ENCODE data around the gene TEX29. TPM values are rescaled to one million over a fixed set of nuclear protein-coding genes. Genes with fewer than 3 reads are reported as not detected.

Gene TEX29
- total RNA-seq, 1 donor from 2014 or later: not detected

GRCh38 chr13:111373486-111373885 is 53.0 kb downstream of the TEX29 start:
- TF ChIP-seq, protein P1, sequence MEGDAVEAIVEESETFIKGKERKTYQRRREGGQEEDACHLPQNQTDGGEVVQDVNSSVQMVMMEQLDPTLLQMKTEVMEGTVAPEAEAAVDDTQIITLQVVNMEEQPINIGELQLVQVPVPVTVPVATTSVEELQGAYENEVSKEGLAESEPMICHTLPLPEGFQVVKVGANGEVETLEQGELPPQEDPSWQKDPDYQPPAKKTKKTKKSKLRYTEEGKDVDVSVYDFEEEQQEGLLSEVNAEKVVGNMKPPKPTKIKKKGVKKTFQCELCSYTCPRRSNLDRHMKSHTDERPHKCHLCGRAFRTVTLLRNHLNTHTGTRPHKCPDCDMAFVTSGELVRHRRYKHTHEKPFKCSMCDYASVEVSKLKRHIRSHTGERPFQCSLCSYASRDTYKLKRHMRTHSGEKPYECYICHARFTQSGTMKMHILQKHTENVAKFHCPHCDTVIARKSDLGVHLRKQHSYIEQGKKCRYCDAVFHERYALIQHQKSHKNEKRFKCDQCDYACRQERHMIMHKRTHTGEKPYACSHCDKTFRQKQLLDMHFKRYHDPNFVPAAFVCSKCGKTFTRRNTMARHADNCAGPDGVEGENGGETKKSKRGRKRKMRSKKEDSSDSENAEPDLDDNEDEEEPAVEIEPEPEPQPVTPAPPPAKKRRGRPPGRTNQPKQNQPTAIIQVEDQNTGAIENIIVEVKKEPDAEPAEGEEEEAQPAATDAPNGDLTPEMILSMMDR (conservative IDR thresholded peaks at IDR 0.05; ENCODE audit: low read depth, low read length): no peak
- no peak for DNase-seq (ENCODE audit: low read depth)
- no peak overlapping the region for H3K4me3 ChIP-seq (ENCODE audit: low read depth, low read length)

DNA sequence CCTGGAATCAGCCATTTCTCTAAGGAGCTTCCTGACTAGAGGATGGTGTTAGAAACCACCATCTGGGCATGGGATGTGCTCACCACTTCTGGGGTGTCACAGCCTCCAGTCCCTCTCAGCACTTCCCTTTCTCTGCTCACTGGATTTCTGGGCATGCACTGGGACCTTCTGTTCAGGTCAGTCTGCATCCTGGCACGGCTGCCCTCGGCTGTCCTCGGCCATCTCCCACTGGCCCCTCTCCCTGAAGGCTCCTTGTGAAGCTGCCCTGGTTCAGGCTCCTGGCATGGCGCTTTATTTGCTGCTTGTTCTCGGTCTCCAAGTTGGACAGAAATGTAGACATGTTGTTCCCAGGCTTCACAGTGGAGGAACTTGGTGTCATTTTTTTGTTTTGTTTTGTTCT is 60.0 kb downstream of the TEX29 start:
- DNase-seq (ENCODE audit: low read depth): no peak
- TF ChIP-seq, protein P1 (conservative IDR thresholded peaks at IDR 0.05; ENCODE audit: low read depth, low read length): no peak
- no peak overlapping the region for H3K4me3 ChIP-seq (ENCODE audit: low read depth, low read length)

- TF ChIP-seq, protein P1 (conservative IDR thresholded peaks at IDR 0.05; ENCODE audit: low read depth, low read length): no peak
- H3K4me3 ChIP-seq (ENCODE audit: low read depth, low read length): no peak overlapping the region
- no peak for DNase-seq (ENCODE audit: low read depth)
These were observed 62.0 kb downstream of the TEX29 start for GRCh38 chr13:111382411-111382810.

- H3K4me3 ChIP-seq (ENCODE audit: low read depth, low read length): no peak overlapping the region
- no peak for DNase-seq (ENCODE audit: low read depth)
- TF ChIP-seq, protein P1 (conservative IDR thresholded peaks at IDR 0.05; ENCODE audit: low read depth, low read length): no peak
These were observed 62.4 kb downstream of the TEX29 start for GRCh38 chr13:111382877-111383276.

GRCh38 chr13:111383591-111384440 is 63.4 kb downstream of the TEX29 start:
- H3K4me3 ChIP-seq (ENCODE audit: low read depth, low read length): no peak overlapping the region
- no peak for DNase-seq (ENCODE audit: low read depth)
- TF ChIP-seq, protein P1 (conservative IDR thresholded peaks at IDR 0.05; ENCODE audit: low read depth, low read length): no peak

DNA sequence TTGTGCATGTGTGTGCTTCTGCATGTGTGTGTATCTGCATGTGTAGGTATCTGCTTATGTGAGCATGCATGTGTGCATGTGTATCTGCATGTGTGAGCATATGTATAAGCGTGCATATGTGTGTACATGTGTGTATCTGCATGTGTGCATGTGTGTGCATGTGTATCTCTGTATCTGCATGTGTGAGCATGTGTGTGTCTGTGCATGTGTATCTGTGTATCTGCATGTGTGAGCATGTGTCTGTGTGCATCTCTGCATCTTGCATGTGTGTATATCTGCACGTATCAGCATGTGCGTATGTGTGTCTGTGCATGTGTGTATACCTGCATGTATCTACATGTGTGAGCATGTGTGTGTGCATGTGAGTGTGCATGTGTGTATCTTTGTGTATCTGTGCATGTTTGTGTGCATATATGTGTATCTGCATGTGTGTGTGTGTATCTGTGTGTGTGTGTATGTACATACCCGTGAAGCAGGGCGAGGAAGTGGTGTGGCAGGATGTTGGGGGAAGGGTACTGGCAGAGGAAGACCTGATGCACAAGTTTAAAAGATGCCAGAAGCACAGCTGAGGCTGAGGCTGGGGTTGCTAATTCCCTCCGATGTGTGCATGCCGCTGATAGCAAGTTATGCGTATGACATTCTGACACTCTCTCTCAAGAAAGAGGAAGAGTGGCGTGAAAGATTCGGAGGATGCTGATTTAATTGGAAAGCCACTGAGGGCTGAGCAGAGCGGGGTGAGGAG is 64.2 kb downstream of the TEX29 start:
- DNase-seq (ENCODE audit: low read depth): no peak
- no peak overlapping the region for H3K4me3 ChIP-seq (ENCODE audit: low read depth, low read length)
- TF ChIP-seq, protein P1 (conservative IDR thresholded peaks at IDR 0.05; ENCODE audit: low read depth, low read length): no peak
